ENCODE results near the gene IRGQ.
"Not testable (repeated sequence)": the region's sequence is repeated elsewhere in the genome, so short reads cannot be mapped to it uniquely, and the experiment has no call there.

Gene IRGQ

DNA sequence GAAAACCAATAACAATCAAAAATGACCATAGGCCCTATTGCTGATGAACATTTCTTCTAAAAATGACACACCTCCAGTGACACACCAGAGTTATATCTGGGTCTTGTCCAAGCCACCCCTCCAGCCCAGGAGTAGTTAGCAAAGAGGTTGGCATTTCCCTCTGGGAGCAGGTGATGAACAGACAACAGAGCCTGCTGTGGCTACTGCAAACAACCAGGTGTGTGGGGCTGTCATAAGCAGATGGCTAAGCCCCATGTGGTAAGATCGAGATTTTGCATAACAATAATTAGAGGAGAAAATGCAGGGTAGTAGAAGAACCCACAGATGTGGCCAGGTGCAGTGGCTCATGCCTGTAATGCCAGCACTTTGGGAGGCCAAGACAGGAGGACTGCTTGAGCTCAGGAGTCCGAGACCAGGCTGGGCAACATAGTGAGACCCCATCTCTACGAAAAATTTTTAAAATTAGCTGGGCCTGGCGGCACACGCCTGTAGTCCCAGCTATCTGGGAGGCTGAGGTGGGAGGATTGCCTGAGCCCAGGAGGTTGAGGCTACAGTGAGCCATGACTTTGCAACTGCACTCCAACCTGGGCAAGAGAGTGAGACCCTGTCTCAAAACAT is 25.7 kb downstream of the IRGQ start:
- no peak for DNase-seq

DNA sequence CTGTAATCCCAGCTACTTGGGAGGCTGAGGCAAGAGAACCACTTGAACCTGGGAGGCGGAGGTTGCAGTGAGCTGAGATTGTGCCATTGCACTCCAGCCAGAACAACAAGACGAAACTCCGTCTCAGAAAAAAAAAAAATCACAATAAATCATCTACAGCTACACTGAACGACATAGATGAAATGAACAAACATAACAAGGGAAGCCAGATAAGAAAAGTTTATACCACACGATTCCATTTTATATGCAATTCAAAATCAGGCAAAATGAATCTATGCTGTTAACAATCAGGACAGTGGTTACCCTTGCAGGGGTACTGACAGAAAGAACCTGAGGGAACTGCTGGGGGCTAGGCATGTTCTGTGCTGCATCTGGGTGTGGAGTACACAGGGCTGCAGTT is 26.3 kb downstream of the IRGQ start:
- DNase-seq = no peak

DNA sequence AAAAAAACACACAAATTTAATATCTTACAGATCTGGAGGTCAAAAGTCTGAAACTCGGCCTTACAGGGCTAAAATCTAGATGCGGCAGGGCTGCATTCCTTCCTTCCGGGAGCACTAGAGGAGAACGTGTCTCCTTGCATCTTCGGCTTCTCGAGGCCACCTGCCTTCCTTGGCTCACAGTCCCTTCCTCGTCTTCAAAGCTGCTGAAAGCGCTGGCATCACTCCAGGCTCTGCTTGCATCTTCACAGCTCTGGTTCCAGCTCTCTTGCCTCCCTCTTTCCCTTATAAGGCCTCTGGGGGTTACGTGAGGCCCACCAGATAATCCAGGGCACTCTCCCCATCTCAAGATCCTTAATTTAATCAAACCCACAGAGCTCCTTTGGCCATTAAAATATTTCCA is 31.1 kb downstream of the IRGQ start:
- no peak for DNase-seq

DNA sequence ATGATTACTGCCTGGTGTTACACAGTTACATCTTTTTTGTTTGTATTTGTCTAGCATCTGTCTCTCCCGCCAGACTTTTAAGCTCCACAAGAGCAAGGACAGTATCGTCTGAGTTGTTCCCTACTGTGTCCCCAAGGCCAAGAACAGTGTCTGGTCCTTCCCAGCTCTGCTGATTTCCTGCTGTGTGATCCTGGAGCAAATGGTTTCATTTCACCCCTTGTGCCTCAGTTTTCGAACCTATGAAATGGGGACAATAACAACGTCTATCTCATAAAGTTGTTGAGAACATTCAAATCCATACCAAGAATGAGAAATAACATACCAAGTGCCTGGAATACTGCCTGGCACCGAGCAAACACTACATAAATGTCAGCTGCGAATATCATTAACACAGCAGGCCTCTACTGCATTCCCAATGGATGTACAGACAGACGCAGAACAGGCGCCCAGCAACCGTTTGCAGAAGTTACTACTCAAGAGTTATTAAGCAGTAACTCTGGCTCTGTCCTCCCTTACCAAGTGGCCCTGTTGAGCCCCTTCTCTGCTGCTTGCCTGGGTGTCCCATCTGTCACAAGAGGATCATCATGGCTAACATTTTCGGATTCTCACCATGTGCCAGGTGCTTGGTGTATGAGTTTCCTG is 32.0 kb downstream of the IRGQ start:
- DNase-seq = no peak

DNA sequence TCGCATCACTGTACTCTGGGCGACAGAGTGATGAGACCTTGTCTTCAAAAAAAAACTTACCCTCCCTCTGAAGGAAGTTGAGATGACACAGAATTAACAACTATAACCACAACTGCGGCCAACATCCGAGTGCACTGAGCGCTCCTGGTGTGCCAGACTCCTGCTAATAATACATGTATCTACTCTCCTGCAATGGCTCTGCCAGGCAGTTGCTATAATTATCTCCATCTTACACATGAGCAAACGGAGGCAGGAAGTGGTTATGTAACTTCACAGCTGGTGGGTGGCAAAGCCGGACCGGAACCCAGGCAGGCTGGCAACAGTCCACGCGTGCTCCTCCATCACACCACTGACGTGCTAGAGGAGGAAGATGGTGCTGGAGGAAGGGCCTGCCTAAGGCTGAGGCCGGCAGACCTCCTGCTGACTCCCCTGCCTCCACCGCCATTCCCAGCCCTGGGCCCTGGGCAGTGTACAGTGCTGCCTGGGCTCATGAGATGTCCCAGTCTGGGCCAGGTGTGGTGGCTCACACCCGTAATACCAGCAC is 33.2 kb downstream of the IRGQ start:
- peak; percentile 90 for DNase-seq

DNA sequence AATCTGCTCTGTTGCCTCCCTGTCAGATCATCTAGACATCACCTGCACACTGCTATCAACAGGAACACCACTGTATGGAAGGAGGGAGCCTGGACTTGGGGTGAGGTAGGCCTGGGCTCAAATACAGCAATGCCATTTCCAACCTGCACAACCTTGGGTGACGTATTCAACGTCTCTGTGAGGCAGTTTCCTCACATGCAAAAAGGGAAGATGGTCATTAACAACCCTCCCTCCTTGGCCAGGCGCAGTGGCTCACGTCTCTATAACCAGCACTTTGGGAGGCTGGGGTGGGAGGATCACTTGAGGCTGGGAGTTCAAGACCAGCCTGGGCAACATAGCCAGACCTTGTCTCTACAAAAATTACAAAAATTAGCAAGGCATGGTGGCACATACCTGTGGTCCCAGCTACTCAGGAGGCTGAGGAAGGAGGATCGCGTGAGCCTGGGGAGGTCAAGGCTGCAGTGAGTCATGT is 33.7 kb downstream of the IRGQ start:
- no peak for DNase-seq

DNA sequence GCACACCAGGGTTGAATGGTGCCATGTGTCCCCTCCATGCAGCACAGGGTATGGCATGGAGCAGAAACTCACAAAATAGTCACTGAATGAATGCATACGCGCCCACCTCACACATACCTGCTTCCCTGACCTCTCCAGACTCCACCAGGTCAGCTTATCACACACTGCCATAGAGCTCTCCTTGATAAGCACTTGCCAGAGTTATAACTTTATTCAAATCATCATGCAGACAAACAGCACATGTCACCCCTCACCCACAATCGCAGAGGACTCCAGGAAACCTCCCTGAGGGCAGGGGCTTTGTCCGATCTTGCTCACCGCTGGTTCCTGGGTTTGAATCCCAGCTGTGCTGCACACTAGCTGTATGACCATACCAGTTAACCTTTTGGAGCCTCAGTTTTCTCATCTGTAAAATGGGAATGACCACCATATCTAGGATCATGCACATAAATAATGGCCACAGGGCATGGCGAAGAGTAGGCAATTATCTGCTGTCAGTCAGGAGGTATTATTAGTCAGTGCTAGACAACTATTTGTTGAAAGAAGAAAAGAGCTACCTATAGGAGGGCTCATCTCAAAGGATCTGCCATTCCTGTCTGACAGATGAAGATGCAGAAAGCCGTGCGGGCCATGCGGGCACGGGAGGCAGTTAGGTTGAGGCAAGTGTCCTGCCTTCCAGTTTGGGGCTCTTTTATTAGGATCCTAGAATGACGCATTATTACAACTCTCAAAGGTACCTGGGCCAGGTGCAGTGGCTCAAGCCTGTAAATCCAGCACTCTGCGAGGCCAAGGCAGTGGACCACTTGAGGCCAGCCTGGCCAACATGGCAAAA is 34.6 kb downstream of the IRGQ start:
- no peak for DNase-seq

DNA sequence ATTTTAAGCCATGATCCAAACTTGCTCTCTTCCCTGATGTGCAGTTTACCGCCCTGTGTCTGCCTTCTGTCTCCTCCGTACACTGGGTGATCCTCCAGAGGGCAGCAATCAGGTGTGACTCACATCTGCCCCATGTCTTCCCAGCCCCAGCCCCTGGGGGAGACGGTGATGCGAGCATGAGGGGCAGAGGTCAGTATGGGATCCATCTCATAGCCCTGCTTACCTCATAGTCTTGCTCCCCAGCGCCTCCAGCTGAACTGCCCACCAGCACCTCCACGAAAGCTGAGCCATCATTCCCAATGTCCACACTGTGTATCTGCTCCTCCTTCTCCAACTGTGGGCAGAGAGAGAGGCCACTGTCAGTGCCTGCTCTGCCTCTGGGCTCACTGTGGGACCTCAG is 35.2 kb downstream of the IRGQ start:
- peak; percentile 52 for DNase-seq

DNA sequence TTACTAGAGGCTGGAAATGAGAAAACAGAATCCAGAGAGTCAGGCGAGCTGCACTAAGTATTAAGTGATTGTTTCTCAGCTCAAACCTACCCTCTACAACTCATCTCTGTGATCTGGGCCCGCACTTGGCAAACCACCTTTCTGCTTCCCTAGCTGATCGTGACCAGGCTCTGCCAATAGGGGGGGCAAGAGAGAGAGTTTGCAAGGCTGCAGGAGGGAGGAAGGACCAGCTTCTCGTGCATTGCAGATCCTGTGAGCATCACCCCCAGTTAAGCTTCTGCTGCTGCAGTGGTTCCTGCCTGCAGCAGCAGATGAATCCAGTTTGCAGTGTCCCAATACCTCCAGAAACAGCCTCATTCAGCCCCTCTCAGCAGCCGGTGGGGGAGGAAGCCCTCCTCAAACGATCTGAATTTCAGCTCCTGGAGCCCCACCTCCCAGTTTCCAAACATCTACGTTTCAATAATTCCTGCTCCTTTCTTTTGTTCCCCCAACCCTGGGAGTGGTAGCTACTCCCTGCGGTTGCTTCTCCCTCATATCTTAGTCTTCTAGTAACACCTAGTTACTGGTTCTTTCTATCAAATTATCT is 40.7 kb downstream of the IRGQ start:
- peak; percentile 63 for DNase-seq

DNA sequence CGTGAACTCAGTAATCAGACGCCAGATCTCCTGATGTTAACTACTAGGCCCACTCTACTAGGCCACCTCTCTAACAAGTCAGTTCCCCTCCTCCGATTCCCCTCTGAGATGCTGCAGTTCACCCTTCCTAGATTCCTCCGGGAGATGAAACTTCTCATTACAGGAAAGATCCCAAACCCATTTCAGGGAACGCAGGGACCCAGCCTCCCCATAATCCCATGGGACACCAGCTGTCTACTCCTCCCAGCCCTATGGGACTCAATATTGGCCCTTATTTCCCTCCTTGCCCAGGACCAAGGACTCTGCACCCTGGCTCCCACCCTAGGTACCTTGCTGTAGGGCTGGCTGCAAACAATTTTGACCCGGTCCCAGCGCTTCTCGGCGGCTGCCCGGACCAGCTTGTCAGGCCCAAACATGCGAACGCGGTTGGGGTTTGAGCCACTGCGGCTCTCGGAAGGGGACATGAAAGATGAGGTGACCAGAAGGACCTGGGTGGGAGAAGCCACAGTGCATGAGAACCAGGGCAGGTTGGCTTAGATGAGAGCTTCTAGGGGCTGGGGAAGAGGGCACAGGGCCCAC is 41.5 kb downstream of the IRGQ start:
- DNase-seq = no peak

DNA sequence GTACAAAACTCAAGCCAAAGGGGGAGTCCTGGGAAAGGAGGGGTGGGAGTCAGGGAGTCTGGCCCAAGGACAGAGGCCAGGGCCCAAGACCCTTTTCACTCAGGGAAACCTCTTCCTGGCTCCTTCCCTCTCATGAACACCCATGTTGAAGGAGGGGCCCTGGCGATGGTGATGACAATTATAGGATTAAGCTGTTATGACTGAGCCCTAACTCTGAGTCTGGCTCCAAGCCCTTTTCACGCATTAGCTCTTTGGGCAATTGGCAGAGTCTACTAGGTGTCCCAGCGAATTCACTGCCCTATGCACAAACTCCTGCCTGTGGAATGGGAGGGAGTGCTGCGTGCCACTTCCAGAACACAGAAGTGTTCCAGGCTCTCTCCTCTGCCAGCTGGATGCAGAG is 42.3 kb downstream of the IRGQ start:
- no peak for DNase-seq

DNA sequence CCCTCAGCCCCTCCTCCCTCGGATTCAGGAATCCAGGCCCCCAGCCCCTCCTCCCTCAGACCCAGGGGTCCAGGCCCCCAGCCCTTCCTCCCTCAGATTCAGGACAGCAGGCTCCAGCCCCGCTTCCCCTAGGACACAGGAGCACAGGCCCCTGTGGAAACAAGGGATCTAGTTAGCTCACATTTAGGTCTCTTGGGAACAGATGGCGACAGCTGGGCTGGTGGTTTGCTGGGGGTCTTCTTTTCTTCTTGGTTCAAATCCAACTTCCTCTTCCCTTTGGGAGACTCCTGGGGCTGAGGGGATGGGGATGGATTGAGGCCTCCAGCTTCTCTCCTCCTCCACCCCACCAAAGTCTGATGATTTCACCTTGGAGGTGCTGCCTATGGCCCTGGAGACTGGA is 43.3 kb downstream of the IRGQ start:
- no peak for DNase-seq

DNA sequence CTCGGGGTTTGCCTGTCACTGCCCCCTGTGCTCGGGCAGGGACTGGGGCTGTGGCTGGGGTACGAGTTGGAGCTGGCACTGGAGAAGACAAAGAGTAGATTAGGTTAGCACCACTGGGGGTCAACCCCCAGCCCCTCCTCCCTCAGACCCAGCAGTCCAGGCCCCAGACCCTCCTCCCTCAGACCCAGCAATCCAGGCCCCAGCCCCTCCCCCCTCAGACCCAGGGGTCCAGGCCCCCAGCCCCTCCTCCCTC is 43.8 kb downstream of the IRGQ start:
- no peak for DNase-seq

DNA sequence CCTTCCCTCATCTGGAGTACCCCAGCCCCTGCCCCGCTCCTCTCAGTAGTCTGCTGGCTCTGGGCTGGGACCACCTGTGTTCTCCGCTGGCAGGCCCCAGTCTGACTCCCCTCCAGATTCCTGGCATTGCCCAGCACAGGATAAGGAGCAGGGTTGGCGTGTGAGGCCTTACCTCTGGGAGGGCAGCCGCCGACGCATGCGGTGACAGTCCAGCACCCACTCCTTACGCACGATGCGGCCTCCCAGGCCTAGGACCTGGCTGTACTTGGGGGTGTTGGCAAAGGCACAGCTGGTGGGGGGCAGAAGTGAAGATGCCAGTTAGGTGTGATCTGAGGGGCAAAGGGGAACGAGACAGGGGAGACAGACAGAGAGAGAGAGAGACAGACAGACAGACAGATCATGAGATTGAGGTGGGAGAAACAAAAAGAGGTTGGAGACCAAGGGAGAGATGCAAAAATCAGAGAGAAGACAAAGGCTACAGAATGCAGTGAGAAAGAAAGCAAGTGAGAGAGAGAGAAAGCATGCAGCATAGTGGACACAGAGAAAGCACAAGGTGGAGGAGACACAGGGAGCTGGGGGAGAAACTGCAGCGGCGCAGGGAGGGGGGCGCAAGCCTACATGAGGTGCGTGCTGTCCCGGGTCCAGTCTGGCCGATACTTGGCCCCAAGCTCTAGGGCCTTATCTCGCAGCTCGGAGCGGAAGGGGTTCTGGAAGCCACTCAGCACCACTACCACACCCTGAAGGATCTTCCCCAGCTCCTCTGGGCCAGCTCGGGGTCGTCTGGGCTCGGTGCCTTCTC is 44.3 kb downstream of the IRGQ start:
- no peak for DNase-seq

DNA sequence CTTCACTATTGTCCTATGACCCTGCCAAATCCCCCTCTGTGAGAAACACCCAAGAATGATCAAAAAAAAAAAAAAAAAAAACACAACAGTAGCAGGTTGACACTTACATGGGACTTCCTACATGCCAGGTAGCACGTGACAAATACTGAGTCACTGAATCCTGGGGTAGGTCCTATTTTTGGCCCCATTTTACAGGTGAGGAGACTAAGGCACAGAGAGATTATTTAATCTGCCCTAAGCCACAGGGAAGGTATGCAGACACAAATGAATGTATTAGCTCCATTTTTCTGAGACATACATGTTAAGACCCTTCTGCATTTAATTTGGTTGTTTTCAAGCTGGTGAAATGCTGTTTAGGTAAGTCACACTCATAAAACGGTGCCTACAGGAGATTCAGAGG is 47.2 kb downstream of the IRGQ start:
- DNase-seq = no peak

DNA sequence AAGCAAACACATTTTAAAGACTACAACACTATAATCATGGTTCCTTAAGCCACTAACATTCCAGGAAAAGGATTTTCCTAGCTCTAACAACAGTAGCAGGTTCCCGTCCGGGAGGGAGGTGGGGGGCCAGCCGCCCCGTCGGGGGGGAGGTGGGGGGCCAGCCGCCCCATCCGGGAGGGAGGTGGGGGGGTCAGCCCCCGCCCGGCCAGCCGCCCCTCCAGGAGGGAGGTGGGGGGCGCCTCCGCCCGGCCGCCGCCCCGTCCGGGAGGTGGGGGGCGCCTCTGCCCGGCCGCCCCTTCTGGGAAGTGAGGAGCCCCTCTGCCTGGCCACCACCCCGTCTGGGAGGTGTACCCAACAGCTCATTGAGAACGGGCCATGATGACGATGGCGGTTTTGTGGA is 48.0 kb downstream of the IRGQ start:
- not testable (repeated sequence) for DNase-seq

DNA sequence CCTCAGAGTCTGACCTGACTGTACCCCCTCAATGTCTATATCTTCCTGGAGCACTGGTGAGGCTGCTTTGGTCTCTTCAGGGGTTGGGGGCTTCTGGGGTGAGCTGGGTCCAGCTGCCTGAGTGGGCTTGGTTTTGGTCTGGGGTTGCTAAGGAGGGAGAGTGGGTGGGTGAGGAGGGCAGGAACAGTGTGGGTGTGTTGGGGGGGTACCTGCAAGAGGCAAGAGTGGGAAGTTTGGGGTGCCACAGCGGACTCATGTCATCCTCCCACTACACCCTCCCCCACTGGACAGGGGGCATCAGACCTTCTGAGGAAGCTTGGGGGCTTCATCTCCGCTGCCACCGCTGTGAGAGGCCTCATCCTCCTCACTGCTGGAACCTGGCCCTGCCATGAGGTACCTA is 49.4 kb downstream of the IRGQ start:
- no peak for DNase-seq

DNA sequence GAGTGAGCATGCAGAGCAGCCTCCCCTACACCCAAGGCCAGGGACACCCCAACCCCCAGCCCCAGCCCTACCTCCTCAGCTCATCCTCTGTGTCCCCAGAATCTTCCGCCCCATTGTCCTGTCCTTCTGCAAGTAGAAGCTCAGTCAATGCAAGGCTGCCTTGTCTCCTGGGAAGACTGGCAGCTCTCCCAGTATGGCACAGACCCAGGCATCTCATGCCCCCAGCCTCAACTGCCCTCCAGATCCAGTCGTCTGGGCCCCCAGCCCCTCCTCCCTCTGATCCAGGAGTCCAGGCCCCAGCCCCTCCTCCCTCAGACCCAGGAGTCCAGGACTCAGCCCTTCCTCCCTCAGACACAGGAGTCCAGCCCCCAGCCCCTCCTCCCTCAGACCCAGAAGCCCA is 50.0 kb downstream of the IRGQ start:
- DNase-seq = no peak

DNA sequence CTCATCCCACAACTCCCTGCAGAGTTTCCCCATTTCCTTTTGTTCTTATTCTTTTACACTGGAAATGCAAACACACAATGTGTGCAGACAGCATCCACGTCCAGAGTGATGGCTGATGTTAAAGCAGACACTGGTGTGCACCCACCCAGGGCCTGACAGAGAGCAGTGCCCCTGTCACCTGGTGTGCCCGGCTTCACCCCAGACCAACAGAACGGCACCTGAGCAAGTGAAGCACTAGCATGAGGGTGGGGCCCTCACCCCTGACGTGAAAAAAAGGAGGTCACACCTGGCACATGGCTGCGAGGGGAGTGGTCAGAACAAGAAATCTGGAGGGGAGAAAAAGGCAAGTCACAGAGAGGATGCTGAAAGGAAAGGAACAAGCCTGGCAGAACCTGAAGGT is 50.7 kb downstream of the IRGQ start:
- no peak for DNase-seq

DNA sequence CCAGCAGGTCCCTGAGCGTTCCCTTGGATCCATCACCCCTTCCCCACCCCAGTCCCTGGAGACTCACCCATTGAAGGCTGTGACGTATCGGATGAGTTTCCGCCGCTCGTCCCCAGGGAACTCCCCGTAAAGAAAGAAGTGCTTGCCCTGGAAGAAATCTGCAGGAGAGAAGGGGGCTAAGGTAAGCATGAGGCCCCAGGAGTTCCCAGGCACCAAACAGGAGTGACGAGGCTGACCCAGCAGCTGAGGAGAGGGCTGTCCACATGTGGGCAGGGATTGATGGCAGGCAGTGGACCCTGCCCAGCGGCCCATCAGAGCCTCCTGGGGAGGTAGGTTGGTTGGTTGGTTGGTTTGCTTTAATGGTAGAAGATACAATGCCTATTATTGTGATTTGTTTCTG is 51.9 kb downstream of the IRGQ start:
- DNase-seq = no peak

DNA sequence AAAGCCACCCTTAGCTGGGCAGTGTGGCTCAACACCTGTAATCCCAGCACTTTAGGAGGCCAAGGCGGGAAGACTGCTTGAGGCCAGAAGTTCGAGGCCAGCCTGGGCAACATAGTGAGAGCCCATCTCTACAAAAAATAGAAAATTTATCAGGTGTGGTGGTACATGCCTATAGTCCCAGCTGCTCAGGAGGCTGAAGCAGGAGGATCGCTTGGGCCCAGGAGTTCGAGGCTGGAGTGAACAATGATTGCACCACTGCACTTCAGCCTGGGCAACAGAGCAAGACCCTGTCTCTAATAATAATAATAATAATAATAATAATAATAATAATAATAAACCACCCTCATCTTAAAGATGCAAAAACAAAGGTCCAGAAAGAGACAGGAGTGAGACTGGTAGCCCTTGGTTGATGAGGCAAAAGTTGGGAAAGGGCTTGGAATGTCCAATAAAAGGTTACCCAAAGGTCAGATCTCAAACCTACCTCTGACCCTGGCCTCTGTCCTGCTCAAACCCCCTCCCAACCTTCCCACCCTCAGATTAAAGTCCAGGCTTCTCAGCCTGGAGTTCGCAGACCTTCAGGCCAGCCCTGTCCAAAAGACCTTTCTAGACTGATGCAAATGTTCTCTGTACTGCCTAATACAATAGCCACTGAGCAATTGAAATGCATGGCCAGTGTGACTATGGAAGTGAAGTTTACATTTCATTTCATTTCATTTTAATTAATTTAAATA is 53.8 kb downstream of the IRGQ start:
- DNase-seq = no peak

DNA sequence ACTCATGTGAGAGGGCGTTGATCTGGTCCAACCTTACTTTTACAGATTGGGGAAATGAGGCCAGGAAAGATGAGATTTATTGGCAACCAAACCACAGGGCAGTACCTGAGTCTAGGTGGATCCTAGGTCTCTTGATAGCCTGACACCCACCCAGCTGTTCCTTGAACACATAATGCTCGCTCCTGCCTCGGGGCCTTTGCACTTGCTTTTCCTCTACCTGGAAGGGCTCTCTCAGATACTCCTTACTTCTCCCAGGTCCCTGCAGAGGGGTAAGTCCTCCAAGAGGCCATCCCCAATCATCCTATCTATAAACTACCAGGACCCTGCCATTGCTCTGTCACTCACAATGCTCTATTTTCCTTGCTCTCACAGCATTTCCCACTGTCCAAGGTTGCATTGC is 55.6 kb downstream of the IRGQ start:
- no peak for DNase-seq

Measured in EL (cell line).